Fibroblast of lung (primary cell): ENCODE data around the gene PCF11. TPM values are rescaled to one million over a fixed set of nuclear protein-coding genes. Genes with fewer than 3 reads are reported as not detected.
"Not testable (repeated sequence)": the region's sequence is repeated elsewhere in the genome, so short reads cannot be mapped to it uniquely, and the experiment has no call there.

Experiments
- DNase-seq, 2 donors: peaks; one replicate each; pipeline versions ENCODE4 v3.0.0 to v3.0.0-alpha.2; 2010; ENCODE audit warnings: low read depth in 2 of 2
- H2AFZ ChIP-seq: 2 replicates; pipeline ENCODE4 v1.5.1; 2012; ENCODE audit warnings: low read length, control low read depth, inconsistent platforms
- H3K27ac ChIP-seq: 2 replicates; pipeline ENCODE4 v1.5.1; 2011; ENCODE audit warnings: low read length, control low read depth; ENCODE audit not compliant: insufficient read depth
- H3K27me3 ChIP-seq: 2 replicates; pipeline ENCODE4 v1.5.1; 2011; ENCODE audit warnings: mild to moderate bottlenecking, low read length; ENCODE audit not compliant: control insufficient read depth, insufficient read depth
- H3K36me3 ChIP-seq: 2 replicates; pipeline ENCODE4 v1.5.1; 2011; ENCODE audit warnings: low read length; ENCODE audit not compliant: control insufficient read depth, insufficient read depth
- H3K4me1 ChIP-seq: 2 replicates; pipeline ENCODE4 v1.5.1; 2011; ENCODE audit warnings: low read length; ENCODE audit not compliant: control insufficient read depth, insufficient read depth; ENCODE audit errors: extremely low read depth
- H3K4me2 ChIP-seq: 2 replicates; pipeline ENCODE4 v1.5.1; 2011; ENCODE audit warnings: low read length, control low read depth; ENCODE audit not compliant: insufficient read depth; ENCODE audit errors: extremely low read depth
- H3K4me3 ChIP-seq, 4 experiments: fragments of 200-600 bp in 1 of 4; sonication (generic) in 1 of 4; replicated peaks in 1 of 4; 2 replicates each; pipeline ENCODE4 v1.5.1; 2011 to 2016; ENCODE audit warnings: low read length in 4 of 4, low read depth in 3 of 4, mild to moderate bottlenecking in 3 of 4, control low read depth in 2 of 4, inconsistent platforms in 1 of 4, mixed read lengths in 1 of 4; ENCODE audit not compliant: insufficient read depth in 1 of 4; ENCODE audit errors: control extremely low read depth in 1 of 4
- H3K79me2 ChIP-seq: 2 replicates; pipeline ENCODE4 v1.5.1; 2012; ENCODE audit warnings: mild to moderate bottlenecking, low read length, inconsistent platforms; ENCODE audit not compliant: control insufficient read depth, insufficient read depth
- H3K9ac ChIP-seq: 2 replicates; pipeline ENCODE4 v1.5.1; 2011; ENCODE audit warnings: mild to moderate bottlenecking, low read length, control low read depth; ENCODE audit not compliant: insufficient read depth
- H3K9me3 ChIP-seq: 2 replicates; pipeline ENCODE4 v1.5.1; 2012; ENCODE audit warnings: low read depth, low read length; ENCODE audit not compliant: control insufficient read depth, insufficient read depth
- H4K20me1 ChIP-seq: 2 replicates; pipeline ENCODE4 v1.5.1; 2011; ENCODE audit warnings: low read length; ENCODE audit not compliant: control insufficient read depth, insufficient read depth; ENCODE audit errors: extremely low read depth
- EZH2 ChIP-seq: IDR thresholded peaks from 2 replicates; pipeline ENCODE4 v1.5.1; 2012; ENCODE audit warnings: low read length, control low read depth, mild to moderate bottlenecking; ENCODE audit errors: missing control alignments
- polyA plus RNA-seq, 2 donors: library from polyadenylated mRNA; depleted of rRNA in 1 of 2; stranded (reverse) in 1 of 2; unstranded in 1 of 2; fragments of >200 nt; gene quantifications; 2 replicates each; pipeline ENCODE4 v1.2.1, GENCODE V29; 2011 to 2012; ENCODE audit warnings: missing spikeins in 1 of 2
- total RNA-seq: library from RNA; depleted of rRNA; stranded (reverse); fragments of >200 nt; gene quantifications from 2 replicates; pipeline ENCODE4 v1.2.1, GENCODE V29; 2014
- TF ChIP-seq, protein P1 (sequence below), 2 donors: IDR thresholded peaks in 1 of 2; conservative IDR thresholded peaks in 1 of 2; 1 replicate in 1 of 2; 2 replicates in 1 of 2; pipeline ENCODE4 v1.5.1; 2011 to 2012; ENCODE audit warnings: low read length in 2 of 2, control low read depth in 1 of 2, inconsistent platforms in 1 of 2, low read depth in 1 of 2, mild to moderate bottlenecking in 1 of 2

The PCF11 gene
- total and polyA plus RNA-seq, 2 donors (not counting 1 experiment from before 2014, with no cell fraction given) = 26.6 to 44.8 TPM

GRCh38 chr11:83206221-83206620 lies 49.3 kb downstream of the PCF11 start:
- no peaks in the 10 kb centered on the region for H3K27me3 ChIP-seq
- no peaks in the 10 kb centered on the region for H3K36me3 ChIP-seq
- TF ChIP-seq, protein P1, sequence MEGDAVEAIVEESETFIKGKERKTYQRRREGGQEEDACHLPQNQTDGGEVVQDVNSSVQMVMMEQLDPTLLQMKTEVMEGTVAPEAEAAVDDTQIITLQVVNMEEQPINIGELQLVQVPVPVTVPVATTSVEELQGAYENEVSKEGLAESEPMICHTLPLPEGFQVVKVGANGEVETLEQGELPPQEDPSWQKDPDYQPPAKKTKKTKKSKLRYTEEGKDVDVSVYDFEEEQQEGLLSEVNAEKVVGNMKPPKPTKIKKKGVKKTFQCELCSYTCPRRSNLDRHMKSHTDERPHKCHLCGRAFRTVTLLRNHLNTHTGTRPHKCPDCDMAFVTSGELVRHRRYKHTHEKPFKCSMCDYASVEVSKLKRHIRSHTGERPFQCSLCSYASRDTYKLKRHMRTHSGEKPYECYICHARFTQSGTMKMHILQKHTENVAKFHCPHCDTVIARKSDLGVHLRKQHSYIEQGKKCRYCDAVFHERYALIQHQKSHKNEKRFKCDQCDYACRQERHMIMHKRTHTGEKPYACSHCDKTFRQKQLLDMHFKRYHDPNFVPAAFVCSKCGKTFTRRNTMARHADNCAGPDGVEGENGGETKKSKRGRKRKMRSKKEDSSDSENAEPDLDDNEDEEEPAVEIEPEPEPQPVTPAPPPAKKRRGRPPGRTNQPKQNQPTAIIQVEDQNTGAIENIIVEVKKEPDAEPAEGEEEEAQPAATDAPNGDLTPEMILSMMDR (conservative IDR thresholded peaks at IDR 0.05 in 1 of 2, IDR thresholded peaks at IDR 0.05 in 1 of 2; ENCODE audit: low read depth in 1 of 2, low read length in 2 of 2) = no peak
- no peak for TF ChIP-seq EZH2
- H3K4me1 ChIP-seq = no peaks in the 10 kb centered on the region
- H3K4me3 ChIP-seq = no peak overlapping the region
- H3K27ac ChIP-seq = no peak overlapping the region
- no peaks in the 10 kb centered on the region for H4K20me1 ChIP-seq
- no peaks in the 10 kb centered on the region for H3K9me3 ChIP-seq
- H3K79me2 ChIP-seq = no peaks in the 10 kb centered on the region
- DNase-seq = no peak
- no peak overlapping the region for H3K9ac ChIP-seq
- no peak overlapping the region for H2AFZ ChIP-seq
- no peak overlapping the region for H3K4me2 ChIP-seq

DNA sequence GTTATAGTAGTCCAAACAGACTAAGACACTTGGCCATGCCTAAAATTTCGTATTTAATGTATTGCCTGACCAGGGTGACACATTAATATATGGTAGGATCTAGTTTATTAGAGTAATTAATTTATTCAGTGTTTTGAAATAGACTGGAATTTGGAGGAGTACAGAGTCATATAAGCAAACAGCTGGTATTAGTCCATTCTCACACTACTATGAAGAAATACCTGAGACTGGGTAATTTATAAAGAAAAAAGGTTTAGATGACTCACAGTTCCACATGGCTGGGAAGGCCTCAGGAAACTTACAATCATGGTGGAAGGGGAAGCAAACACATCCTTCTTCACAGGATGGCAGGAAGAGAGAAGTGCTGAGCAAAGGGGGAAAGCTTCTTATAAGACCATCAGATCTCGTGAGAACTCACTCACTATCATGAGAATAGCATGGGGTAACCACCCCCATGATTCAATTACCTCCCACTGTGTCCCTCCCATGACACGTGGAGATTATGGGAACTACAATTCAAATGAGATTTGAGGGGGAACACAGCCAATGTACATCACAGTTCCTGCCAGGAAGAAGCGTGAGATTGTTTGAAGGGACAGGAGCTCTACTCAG lies 49.9 kb downstream of the PCF11 start:
- H3K79me2 ChIP-seq, H3K9me3 ChIP-seq, DNase-seq, H3K4me3 ChIP-seq, H3K36me3 ChIP-seq, H2AFZ ChIP-seq, H3K27me3 ChIP-seq, H4K20me1 ChIP-seq, H3K4me1 ChIP-seq, H3K4me2 ChIP-seq, H3K9ac ChIP-seq, H3K27ac ChIP-seq: not testable (repeated sequence)

DNA sequence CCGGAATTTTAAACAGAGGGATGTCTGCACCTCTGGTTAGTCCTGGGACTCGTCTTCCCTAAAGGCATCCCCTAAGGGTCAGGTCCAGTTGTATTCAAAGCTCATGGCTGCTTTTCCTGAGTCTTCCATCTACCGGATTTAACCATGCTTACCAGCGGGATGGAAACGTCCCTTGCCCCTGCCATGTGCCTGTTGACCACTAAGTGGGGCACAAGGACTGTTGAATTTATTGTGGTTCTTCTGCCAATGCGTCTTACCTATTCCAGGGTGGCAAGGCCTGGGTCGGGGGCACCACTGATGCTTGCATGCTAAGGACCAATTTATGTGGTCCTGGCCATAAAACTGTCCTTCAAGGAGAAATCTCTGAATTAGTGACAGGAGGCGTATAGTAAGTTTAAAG lies 62.2 kb downstream of the PCF11 start:
- Histone ChIP-seq H2AFZ (no peak overlapping the region), H3K4me3 (no peak overlapping the region), H3K36me3 (no peaks in the 10 kb centered on the region), H3K79me2 (no peaks in the 10 kb centered on the region), H3K9ac (no peak overlapping the region), H3K27me3 (no peaks in the 10 kb centered on the region), H3K9me3 (no peaks in the 10 kb centered on the region), H4K20me1 (no peaks in the 10 kb centered on the region), H3K27ac (no peak overlapping the region), H3K4me2 (no peak overlapping the region), H3K4me1 (no peaks in the 10 kb centered on the region)
- no peak for DNase-seq
- no peak for TF ChIP-seq EZH2
- TF ChIP-seq, protein P1 (conservative IDR thresholded peaks at IDR 0.05 in 1 of 2, IDR thresholded peaks at IDR 0.05 in 1 of 2; ENCODE audit: low read depth in 1 of 2, low read length in 2 of 2) = no peak
